ENCODE results near the gene MIS18A.

The MIS18A gene

GRCh38 chr21:32249511-32250280 is 29.2 kb downstream of the MIS18A start:
- DNase-seq: no peak

- DNase-seq: no peak
Observed at GRCh38 chr21:32248571-32249461, 30.0 kb downstream of the MIS18A start.

GRCh38 chr21:32246571-32247140 is 32.2 kb downstream of the MIS18A start:
- no peak for DNase-seq

GRCh38 chr21:32245971-32246370 is 32.9 kb downstream of the MIS18A start:
- no peak for DNase-seq

- DNase-seq: no peak
Observed at GRCh38 chr21:32240851-32241687, 37.8 kb downstream of the MIS18A start.

- DNase-seq: no peak
Observed at GRCh38 chr21:32239551-32239950, 39.3 kb downstream of the MIS18A start.

- DNase-seq: no peak
Observed at GRCh38 chr21:32238063-32238462, 40.8 kb downstream of the MIS18A start.

- no peak for DNase-seq
Observed at GRCh38 chr21:32237021-32237420, 41.8 kb downstream of the MIS18A start.

- DNase-seq: no peak
Observed at GRCh38 chr21:32233722-32234301, 45.0 kb downstream of the MIS18A start.

GRCh38 chr21:32233055-32233546 is 45.7 kb downstream of the MIS18A start:
- DNase-seq: no peak

- DNase-seq: no peak
Observed at GRCh38 chr21:32226444-32226843, 52.4 kb downstream of the MIS18A start.

Data from central memory CD4-positive, alpha-beta T cell (primary cell).